SJCRH30 (cell line): ENCODE results near the gene ILF2. TPM values are rescaled to one million over a fixed set of nuclear protein-coding genes. Genes with fewer than 3 reads are reported as not detected.
A peak's percentile ranks its signal among the peaks of the same experiment; 100 is the strongest.
"Not testable (repeated sequence)": the region's sequence is repeated elsewhere in the genome, so short reads cannot be mapped to it uniquely, and the experiment has no call there.

Experiments used
- DNase-seq, 2 experiments: peaks; one replicate each; pipeline ENCODE4 v3.0.0-alpha.2; 2015 to 2020
- H3K27ac ChIP-seq: fragments of 250-450 bp; sonication (Bioruptor Pico); 2 replicates; pipeline ENCODE4 v1.5.1; 2020; ENCODE audit warnings: mild to moderate bottlenecking, moderate library complexity
- H3K27me3 ChIP-seq: fragments of 250-450 bp; sonication (Bioruptor Pico); 2 replicates; pipeline ENCODE4 v1.5.1; 2020; ENCODE audit warnings: mild to moderate bottlenecking, moderate library complexity
- H3K36me3 ChIP-seq: fragments of 250-450 bp; sonication (Bioruptor Pico); 2 replicates; pipeline ENCODE4 v1.5.1; 2020; ENCODE audit warnings: mild to moderate bottlenecking, moderate library complexity
- H3K4me1 ChIP-seq: fragments of 250-450 bp; sonication (Bioruptor Pico); 2 replicates; pipeline ENCODE4 v1.5.1; 2020; ENCODE audit warnings: mild to moderate bottlenecking, moderate library complexity
- H3K4me3 ChIP-seq: fragments of 250-450 bp; sonication (Bioruptor Pico); 2 replicates; pipeline ENCODE4 v1.5.1; 2020; ENCODE audit warnings: mild to moderate bottlenecking, moderate library complexity
- H3K9me3 ChIP-seq: fragments of 250-450 bp; sonication (Bioruptor Pico); replicated peaks from 2 replicates; pipeline ENCODE4 v1.5.1; 2020; ENCODE audit warnings: mild to moderate bottlenecking, moderate library complexity
- total RNA-seq: library from RNA; depleted of rRNA; stranded (reverse); fragments of >200 nt; shearing (Covaris generic); gene quantifications from 2 replicates; pipeline ENCODE4 v1.2.3, GENCODE V29; 2014

Gene ILF2
- total RNA-seq, 1 experiment from 2014 or later = 380 TPM

DNA sequence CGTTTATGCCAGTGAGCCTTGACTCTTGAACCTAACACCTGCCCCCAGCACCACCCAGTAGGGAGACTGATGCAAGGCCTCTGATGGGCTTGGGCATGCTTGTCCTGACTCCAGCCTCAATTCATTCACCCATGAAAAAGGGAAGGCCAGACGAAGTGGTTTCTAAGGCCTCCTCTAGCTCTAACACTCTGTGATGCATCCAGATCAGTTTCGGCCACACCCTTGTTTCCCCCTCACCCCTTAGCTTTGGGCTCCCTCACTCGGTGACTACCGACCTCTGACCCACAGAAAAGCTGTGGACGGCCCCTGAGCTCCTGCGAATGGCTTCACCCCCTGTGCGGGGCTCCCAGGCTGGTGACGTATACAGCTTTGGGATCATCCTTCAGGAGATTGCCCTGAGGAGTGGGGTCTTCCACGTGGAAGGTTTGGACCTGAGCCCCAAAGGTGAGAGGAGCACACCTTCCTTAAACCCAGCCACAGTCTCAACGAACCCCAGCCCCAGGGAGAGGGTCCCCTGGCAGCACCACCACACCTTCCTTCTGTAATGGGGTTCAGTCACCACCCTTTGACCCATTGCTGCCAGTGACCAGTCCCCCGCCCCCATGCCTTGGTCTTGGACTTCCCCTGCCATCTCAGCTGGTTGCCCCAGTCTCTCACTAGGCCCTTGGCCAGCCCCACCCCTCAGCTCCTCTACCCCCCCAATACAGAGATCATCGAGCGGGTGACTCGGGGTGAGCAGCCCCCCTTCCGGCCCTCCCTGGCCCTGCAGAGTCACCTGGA lies 16.7 kb upstream of the ILF2 start:
- H3K9me3 ChIP-seq = no peaks in the 10 kb centered on the region
- no peak overlapping the region for H3K27ac ChIP-seq
- no peak for DNase-seq
- no peaks in the 10 kb centered on the region for H3K4me1 ChIP-seq
- no peak overlapping the region for H3K4me3 ChIP-seq
- 0 out of 2 replicates have a peak, but pooled peaks cover 4% of the 10 kb centered on the region for H3K27me3 ChIP-seq
- H3K36me3 ChIP-seq = no peaks in the 10 kb centered on the region

- H3K27me3 ChIP-seq = peaks cover 11% of the 10 kb centered on the region; the same call in 1 of the 2 replicates
These were observed 14.9 kb upstream of the ILF2 start for GRCh38 chr1:153685544-153686340.

GRCh38 chr1:153684892-153685291 lies 14.1 kb upstream of the ILF2 start:
- Histone ChIP-seq H3K4me3 (no peak overlapping the region), H3K27ac (no peak overlapping the region), H3K27me3 (peaks cover 15% of the 10 kb centered on the region; the same call in 1 of the 2 replicates), H3K9me3 (no peaks in the 10 kb centered on the region), H3K36me3 (no peaks in the 10 kb centered on the region), H3K4me1 (no peaks in the 10 kb centered on the region)
- DNase-seq = no peak

More at GRCh38 chr1:153685544-153686340, 14.9 kb upstream of the ILF2 start:
- Histone ChIP-seq H3K4me3 (no peak overlapping the region), H3K4me1 (no peaks in the 10 kb centered on the region), H3K36me3 (no peaks in the 10 kb centered on the region), H3K9me3 (no peaks in the 10 kb centered on the region), H3K27ac (no peak overlapping the region)
- no peak for DNase-seq

DNA sequence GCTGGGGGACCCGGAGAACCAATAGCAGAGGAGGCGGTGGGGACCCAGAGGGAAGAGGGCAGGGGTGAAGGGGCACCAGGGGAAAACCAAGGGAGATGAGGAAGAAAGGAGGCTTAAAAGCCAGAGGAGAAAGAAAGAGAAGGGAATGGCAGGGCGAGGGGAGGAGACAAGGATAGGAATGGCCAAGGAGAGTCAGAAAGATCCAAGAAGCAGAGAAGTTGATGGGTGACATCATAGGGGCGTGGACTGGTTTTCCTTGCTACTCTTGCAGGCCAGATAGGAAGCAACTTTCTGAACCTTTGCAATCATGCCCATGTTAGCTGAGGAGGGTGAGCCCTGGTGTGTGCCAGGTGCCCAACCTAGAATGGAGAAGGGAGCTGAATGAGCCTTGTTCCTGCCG lies 13.1 kb upstream of the ILF2 start:
- Histone ChIP-seq H3K27ac (no peak overlapping the region), H3K4me1 (no peaks in the 10 kb centered on the region), H3K4me3 (no peak overlapping the region), H3K9me3 (no peaks in the 10 kb centered on the region), H3K27me3 (peaks cover 19% of the 10 kb centered on the region), H3K36me3 (no peaks in the 10 kb centered on the region)
- no peak for DNase-seq

GRCh38 chr1:153682730-153683129 lies 11.9 kb upstream of the ILF2 start:
- Histone ChIP-seq H3K4me3 (no peak overlapping the region), H3K9me3 (no peaks in the 10 kb centered on the region), H3K27ac (no peak overlapping the region), H3K27me3 (peaks cover 30% of the 10 kb centered on the region), H3K36me3 (no peaks in the 10 kb centered on the region), H3K4me1 (no peaks in the 10 kb centered on the region)
- DNase-seq = no peak

GRCh38 chr1:153680120-153680403 lies 9.3 kb upstream of the ILF2 start:
- Histone ChIP-seq H3K4me1 (no peaks in the 10 kb centered on the region), H3K27me3 (peaks cover 31% of the 10 kb centered on the region), H3K36me3 (no peaks in the 10 kb centered on the region), H3K9me3 (no peaks in the 10 kb centered on the region), H3K4me3 (no peak overlapping the region), H3K27ac (no peak overlapping the region)
- DNase-seq = no peak

GRCh38 chr1:153679337-153680119 lies 8.7 kb upstream of the ILF2 start:
- no peak overlapping the region for H3K27ac ChIP-seq
- no peak overlapping the region for H3K4me3 ChIP-seq
- no peaks in the 10 kb centered on the region for H3K9me3 ChIP-seq
- no peaks in the 10 kb centered on the region for H3K4me1 ChIP-seq
- no peak for DNase-seq
- peaks cover 31% of the 10 kb centered on the region for H3K27me3 ChIP-seq
- H3K36me3 ChIP-seq = no peaks in the 10 kb centered on the region

DNA sequence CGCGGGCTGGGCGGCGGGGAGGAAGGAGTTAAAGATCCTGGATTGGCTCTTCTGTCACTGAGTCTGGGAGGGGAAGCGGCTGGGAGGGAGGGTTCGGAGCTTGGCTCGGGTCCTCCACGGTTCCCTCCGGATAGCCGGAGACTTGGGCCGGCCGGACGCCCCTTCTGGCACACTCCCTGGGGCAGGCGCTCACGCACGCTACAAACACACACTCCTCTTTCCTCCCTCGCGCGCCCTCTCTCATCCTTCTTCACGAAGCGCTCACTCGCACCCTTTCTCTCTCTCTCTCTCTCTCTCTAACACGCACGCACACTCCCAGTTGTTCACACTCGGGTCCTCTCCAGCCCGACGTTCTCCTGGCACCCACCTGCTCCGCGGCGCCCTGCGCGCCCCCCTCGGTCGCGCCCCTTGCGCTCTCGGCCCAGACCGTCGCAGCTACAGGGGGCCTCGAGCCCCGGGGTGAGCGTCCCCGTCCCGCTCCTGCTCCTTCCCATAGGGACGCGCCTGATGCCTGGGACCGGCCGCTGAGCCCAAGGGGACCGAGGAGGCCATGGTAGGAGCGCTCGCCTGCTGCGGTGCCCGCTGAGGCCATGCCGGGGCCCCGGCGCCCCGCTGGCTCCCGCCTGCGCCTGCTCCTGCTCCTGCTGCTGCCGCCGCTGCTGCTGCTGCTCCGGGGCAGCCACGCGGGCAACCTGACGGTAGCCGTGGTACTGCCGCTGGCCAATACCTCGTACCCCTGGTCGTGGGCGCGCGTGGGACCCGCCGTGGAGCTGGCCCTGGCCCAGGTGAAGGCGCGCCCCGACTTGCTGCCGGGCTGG lies 7.9 kb upstream of the ILF2 start, which contains the start of gene NPR1:
TSS of gene NPR1 (plus strand) at position 170 of the 818 bp plus-strand sequence. CDS start at position 591, 421 bp downstream.
- Histone ChIP-seq H3K9me3 (no peaks in the 10 kb centered on the region), H3K4me3 (peak within 1 kb of the TSS; percentile 39), H3K27ac (no peak within 1 kb of the TSS), H3K27me3 (peaks cover 31% of the 10 kb centered on the region), H3K36me3 (no peaks in the 10 kb centered on the region), H3K4me1 (no peaks in the 10 kb centered on the region)
- peak in 1 of 2 experiments; percentile 19 for DNase-seq

GRCh38 chr1:153677718-153678518 lies 7.1 kb upstream of the ILF2 start:
- Histone ChIP-seq H3K36me3 (no peaks in the 10 kb centered on the region), H3K9me3 (no peaks in the 10 kb centered on the region), H3K27ac (no peak overlapping the region), H3K27me3 (peaks cover 31% of the 10 kb centered on the region), H3K4me1 (no peaks in the 10 kb centered on the region), H3K4me3 (no peak overlapping the region; the same call in 1 of the 2 replicates)
- peak; percentile 26 to 63 for DNase-seq

GRCh38 chr1:153673511-153673910 lies 2.7 kb upstream of the ILF2 start:
- Histone ChIP-seq H3K4me3 (no peak overlapping the region), H3K9me3 (no peaks in the 10 kb centered on the region), H3K27ac (no peak overlapping the region), H3K27me3 (peaks cover 8% of the 10 kb centered on the region; the same call in 1 of the 2 replicates), H3K36me3 (peaks cover 13% of the 10 kb centered on the region), H3K4me1 (peaks cover 3% of the 10 kb centered on the region; the same call in 1 of the 2 replicates)
- DNase-seq = no peak

DNA sequence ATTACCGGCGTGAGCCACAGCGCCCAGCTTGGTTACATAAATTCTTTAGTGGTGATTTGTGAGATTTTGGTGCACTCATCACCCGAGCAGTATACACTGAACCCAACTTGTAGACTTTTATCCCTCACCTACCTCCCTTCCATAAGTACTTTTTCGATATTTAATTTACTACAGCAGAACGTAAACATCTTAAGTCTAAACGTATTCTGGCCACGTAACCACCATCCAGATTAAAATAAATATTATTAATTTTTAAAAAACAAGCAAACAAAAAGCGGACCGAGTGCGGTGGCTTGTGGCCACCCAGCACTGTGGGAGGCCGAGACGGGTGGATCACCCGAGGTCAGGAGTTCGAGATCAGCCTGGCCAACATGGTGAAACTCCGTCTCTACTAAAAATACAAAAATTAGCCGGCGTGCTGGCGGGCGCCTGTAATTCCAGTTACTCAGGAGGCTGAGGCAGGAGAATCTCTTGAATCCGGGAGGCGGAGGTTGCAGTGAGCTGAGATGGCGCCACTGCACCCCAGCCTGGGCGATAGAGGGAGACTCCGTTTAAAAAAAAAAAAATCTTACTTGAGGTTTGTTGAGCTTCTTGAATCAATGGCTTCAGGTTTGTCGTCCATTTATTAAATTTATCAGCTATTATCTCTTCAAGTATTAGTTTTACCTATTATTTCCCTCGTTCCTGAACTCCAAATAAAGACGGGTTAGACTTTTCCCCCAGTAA lies 998 bp upstream of the ILF2 start:
- not testable (repeated sequence) for H3K27me3 ChIP-seq, H3K9me3 ChIP-seq, H3K4me1 ChIP-seq
- peak in 1 of 2 experiments; percentile 46 for DNase-seq
- Histone ChIP-seq H3K4me3 (peak overlapping the region; percentile 59), H3K36me3 (peaks cover 30% of the 10 kb centered on the region), H3K27ac (peak overlapping the region; percentile 18)

- Histone ChIP-seq H3K27me3 (no peaks in the 10 kb centered on the region), H3K4me1 (peaks cover 3% of the 10 kb centered on the region; the same call in 1 of the 2 replicates), H3K9me3 (no peaks in the 10 kb centered on the region), H3K4me3 (peak overlapping the region; percentile 73), H3K36me3 (peaks cover 44% of the 10 kb centered on the region), H3K27ac (peak overlapping the region; percentile 74)
- DNase-seq = no peak
These were observed 435 bp downstream of the ILF2 start for GRCh38 chr1:153670257-153670858.
